GM13976 (cell line): ENCODE data around the gene ZPBP2.

Experiments
- DNase-seq: peaks from one replicate; pipeline ENCODE4 v3.0.0; 2012; ENCODE audit warnings: low spot score
- CTCF ChIP-seq: IDR thresholded peaks from 2 replicates; pipeline ENCODE4 v1.5.1; 2012; ENCODE audit warnings: borderline replicate concordance, mild to moderate bottlenecking; ENCODE audit not compliant: insufficient read depth; ENCODE audit errors: extremely low read depth, missing control alignments, control extremely low read depth
- in situ Hi-C: fragments of 300-500 bp; cut with MboI; formaldehyde crosslinking; loops from one replicate; pipeline ENCODE4 v1.12.0; 2022; ENCODE audit warnings: low sequenced_read_pairs, mixed read lengths, inconsistent platforms; ENCODE audit not compliant: unreplicated experiment

ZPBP2 gene, protein sequence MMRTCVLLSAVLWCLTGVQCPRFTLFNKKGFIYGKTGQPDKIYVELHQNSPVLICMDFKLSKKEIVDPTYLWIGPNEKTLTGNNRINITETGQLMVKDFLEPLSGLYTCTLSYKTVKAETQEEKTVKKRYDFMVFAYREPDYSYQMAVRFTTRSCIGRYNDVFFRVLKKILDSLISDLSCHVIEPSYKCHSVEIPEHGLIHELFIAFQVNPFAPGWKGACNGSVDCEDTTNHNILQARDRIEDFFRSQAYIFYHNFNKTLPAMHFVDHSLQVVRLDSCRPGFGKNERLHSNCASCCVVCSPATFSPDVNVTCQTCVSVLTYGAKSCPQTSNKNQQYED

DNA sequence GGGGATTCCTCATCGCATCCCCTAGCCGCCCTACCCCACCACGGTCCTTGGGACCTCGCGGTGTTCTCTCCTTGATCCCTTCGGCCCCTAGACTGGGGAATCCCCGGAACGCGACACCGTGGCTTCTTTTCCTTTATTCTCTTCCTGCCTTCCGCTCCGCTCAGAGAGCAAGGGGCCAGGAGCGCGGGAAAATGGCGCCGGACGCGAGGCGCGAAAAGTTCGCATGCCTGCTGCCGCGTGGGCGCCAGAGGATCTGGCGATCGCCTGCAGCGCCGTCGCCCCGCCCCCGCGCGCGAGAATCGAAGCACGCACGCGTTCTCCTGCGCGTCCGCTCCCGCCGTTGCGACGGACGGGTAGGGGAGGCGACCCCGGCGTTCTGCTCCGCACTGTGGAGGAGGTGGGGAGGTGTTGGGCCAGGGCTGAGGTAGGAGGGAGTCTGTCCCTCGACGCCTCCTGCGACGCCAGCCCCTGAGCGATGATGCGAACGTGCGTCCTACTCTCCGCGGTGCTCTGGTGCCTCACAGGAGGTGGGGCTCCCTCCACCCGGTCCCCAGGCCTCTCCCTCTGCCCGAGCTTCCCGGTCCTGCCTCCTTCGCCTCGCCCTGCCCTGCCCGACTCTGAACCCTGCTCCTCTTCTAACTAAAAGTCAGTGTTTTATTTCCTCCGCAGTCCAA lies at the start of gene ZPBP2:
TSS of gene ZPBP2 (plus strand) at position 323 of the 674 bp plus-strand sequence. CDS start at position 476, 153 bp downstream.
- in situ Hi-C loops, result no loop called here
- peak; percentile 64 for DNase-seq
- no peak for TF ChIP-seq CTCF

GRCh38 chr17:39818358-39819000 lies 49.5 kb upstream of the ZPBP2 start:
- no peak for DNase-seq
- in situ Hi-C loops, result no loop called here
- no peak for TF ChIP-seq CTCF

DNA sequence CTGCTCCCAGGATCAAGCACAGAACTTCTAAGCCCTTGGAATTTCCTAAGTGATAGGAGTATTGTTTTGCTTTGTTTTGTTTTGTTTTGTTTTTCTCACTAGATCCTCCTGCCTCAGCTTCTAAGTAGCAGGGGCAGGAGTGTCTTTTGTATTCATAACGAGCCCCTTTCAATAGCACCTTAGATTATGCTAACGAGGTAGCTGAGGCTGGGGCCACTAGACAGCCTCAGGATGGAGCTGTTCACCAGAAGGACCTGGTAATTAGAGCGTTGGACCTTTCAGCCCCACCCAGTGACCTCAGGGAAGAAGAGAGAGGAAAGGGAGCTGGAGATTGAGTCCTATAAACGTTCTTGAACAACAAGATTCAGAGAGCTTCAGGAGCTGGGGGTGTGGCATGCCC lies 47.5 kb upstream of the ZPBP2 start:
- in situ Hi-C loops, result no loop called here
- no peak for DNase-seq
- TF ChIP-seq CTCF, result no peak

DNA sequence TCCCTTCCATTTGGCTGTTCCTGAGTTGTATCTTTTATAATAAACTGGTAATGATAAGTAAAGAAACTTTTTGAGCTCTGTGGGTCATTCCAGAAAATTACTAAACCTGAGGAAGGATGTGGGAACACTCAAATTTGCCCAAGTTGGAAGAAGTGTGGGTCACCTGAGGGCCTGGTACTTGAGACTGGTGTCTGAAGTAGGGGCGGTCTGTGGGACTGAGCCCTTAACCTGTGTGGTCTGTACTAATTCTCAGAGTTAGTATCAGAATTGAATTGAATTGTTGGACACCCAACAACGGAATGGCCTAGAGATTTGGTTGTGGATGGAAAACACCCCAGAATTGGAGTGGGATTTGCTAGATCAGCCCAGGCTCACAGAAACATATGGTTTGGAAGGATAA lies 47.0 kb upstream of the ZPBP2 start:
- no peak for DNase-seq
- in situ Hi-C loops, result no loop called here
- TF ChIP-seq CTCF, result no peak

- in situ Hi-C loops, result no loop called here
- no peak for TF ChIP-seq CTCF
- DNase-seq, result no peak
Measured at GRCh38 chr17:39822051-39822451, 46.0 kb upstream of the ZPBP2 start.

DNA sequence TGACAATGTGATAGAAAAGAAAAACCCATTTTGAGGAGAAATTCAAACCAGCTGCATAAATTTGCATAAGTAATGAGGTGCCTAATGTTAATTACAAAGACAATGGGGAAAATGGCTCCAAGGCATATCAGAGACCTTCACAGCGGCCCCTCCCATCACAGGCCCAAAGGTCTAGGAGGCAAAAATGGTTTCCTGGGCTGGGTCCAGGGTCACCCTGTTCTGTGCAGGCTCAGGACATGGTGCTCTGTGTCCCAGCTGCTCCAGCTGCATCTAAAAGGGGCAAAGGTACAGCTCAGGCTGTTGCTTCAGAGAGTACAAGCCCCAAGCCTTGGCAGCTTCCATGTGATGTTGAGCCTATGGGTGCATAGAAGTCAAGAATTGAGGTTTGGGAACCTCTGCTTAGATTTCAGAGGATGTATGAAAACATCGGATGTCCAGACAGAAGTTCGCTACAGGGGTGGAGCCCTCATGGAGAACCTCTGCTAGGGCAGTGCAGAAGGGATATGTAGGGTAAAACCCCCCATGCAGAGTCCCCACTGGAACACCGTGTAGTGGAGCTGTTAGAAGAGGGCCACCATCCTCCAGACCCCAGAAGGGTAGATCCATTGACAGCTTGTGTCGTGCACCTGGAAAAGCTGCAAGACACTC lies 44.5 kb upstream of the ZPBP2 start:
- in situ Hi-C loops, result no loop called here
- DNase-seq, result no peak
- TF ChIP-seq CTCF, result no peak
